Heart left ventricle (tissue), 13 donors: ENCODE results near the gene POLR3GL.

Experiments
- CTCF ChIP-seq, 12 donors: fragments of 200-600 bp; sonication (generic) in 4 of 12; IDR thresholded peaks; one replicate each; pipeline versions ENCODE4 v1.5.0 to v1.8.0; 2018 to 2022; ENCODE audit warnings: antibody characterized with exemption in 12 of 12, mild to moderate bottlenecking in 5 of 12
- POLR2A ChIP-seq, 2 donors: fragments of 450-650 bp; IDR thresholded peaks; one replicate each; pipeline ENCODE4 v1.6.1; 2017; ENCODE audit warnings: antibody characterized with exemption in 2 of 2, mild to moderate bottlenecking in 2 of 2, moderate library complexity in 2 of 2
- donor health status: ischemic (EF 13 %, LVEDD 7.1; RV severe dilation, severe dysfunction).
- donor health status: DM: no; HTN: yes; CAD: no.
- donor health status: DM: no; HTN: no; CAD: no.
- donor health status: ischemic (EF 25% LVEDD 6.9; RV normal size, moderate dysfunction).
- donor health status: ischemic (EF 25% LVEDD 5.7; RV mildly dilated, moderate dysfunction).
- donor health status: ischemic (EF 35%, LVEDD 5.7; RV mildly dilated, moderate dysfunction).
- donor health status: nonischemic (EF 11% LVEDD 7.7; RV severe dilation, severe dysfunction).
- donor health status: DM: yes; HTN: yes; CAD: no.
- donor health status: PGD.
- donor health status: ischemic (EF 29% LVEDD 5.4; RV normal size, mild dysfunction).
- donor health status: nonischemic (EF 23%, LVEDD 6.1; RV moderate dilation, normal function).

DNA sequence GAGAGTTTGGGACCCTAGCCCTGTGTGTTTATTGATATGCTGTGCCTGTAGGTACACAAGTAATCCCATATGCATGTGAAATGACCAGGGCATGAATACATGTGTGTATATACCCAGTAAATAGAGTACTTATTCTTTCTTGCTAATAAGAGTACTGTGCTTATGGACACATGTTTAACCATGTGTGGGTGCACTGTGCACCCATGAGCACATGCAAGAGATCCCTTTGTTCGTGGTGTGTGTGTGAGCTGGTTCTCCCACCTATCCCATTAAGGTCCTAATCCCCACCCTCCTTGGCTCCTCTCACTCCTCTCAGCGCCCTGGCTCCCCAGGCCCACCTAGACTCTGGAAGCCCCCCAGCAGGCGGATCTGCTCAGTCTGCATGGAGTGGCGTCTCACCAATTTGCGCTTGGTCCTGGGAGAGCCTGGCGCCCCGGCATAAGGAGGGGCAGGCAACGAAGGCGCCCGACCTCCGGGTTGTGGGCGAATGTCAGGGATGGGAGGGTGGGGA, 4.5 kb upstream of the POLR3GL start:
- TF ChIP-seq CTCF (IDR thresholded peaks at IDR 0.05), result no peak
- TF ChIP-seq POLR2A (IDR thresholded peaks at IDR 0.05), result no peak
